ENCODE measurements around the gene MPO. TPM values are rescaled to one million over a fixed set of nuclear protein-coding genes. Genes with fewer than 3 reads are reported as not detected.

MPO gene
- polyA plus RNA-seq, 1 donor, result 0.79 TPM

GRCh38 chr17:58325289-58325726 is 44.6 kb upstream of the MPO start:
- Histone ChIP-seq H3K36me3 (ENCODE audit: control insufficient read depth, insufficient read depth, low read length) (no peaks in the 10 kb centered on the region), H3K4me3 (ENCODE audit: low read length) (no peak overlapping the region), H3K27me3 (ENCODE audit: control insufficient read depth, insufficient read depth, low read length) (peaks cover 17% of the 10 kb centered on the region), H3K9me3 (ENCODE audit: control insufficient read depth, low read depth, low read length) (no peaks in the 10 kb centered on the region), H3K4me1 (ENCODE audit: control insufficient read depth, insufficient read depth, low read length) (peaks cover 12% of the 10 kb centered on the region), H3K27ac (ENCODE audit: low read length) (no peak overlapping the region)
- WGBS (ENCODE audit: insufficient coverage, low lambda C conversion rate), result no CpG with 5 or more reads among the region's 11 CpGs
- DNase-seq, result no peak

- Histone ChIP-seq H3K4me1 (ENCODE audit: control insufficient read depth, insufficient read depth, low read length) (peaks cover 12% of the 10 kb centered on the region), H3K36me3 (ENCODE audit: control insufficient read depth, insufficient read depth, low read length) (no peaks in the 10 kb centered on the region), H3K9me3 (ENCODE audit: control insufficient read depth, low read depth, low read length) (no peaks in the 10 kb centered on the region), H3K27me3 (ENCODE audit: control insufficient read depth, insufficient read depth, low read length) (peaks cover 17% of the 10 kb centered on the region), H3K27ac (ENCODE audit: low read length) (no peak overlapping the region), H3K4me3 (ENCODE audit: low read length) (peak overlapping the region; percentile 54)
- peak in 1 of 2 donors; percentile 72 for DNase-seq
- 0% methylated on average over 5 of the region's 66 CpGs for WGBS (ENCODE audit: insufficient coverage, low lambda C conversion rate)
Measured at GRCh38 chr17:58324409-58325288, 43.9 kb upstream of the MPO start.

DNA sequence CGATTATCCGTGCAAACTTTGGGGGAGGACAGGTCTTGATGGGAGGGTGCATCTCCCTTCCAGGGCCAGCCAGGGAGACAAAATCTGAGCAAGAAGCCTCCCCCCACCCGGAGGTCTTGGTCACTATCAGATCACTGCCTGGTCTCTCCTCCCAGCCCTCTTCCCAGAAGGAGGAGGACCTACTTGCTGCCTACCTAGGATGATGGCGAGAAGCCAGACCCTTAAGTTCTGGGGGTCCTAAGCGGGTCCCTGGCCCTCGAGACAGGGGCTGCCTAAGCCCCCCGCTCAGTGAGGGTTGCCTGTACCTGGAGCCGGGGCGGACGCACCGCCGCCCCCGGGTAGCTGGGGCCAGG is 43.3 kb upstream of the MPO start:
- no peak for DNase-seq
- Histone ChIP-seq H3K27me3 (ENCODE audit: control insufficient read depth, insufficient read depth, low read length) (peaks cover 14% of the 10 kb centered on the region), H3K4me3 (ENCODE audit: low read length) (peak overlapping the region; percentile 43), H3K4me1 (ENCODE audit: control insufficient read depth, insufficient read depth, low read length) (peaks cover 12% of the 10 kb centered on the region), H3K36me3 (ENCODE audit: control insufficient read depth, insufficient read depth, low read length) (no peaks in the 10 kb centered on the region), H3K9me3 (ENCODE audit: control insufficient read depth, low read depth, low read length) (no peaks in the 10 kb centered on the region), H3K27ac (ENCODE audit: low read length) (no peak overlapping the region)
- no CpG with 5 or more reads among the region's 13 CpGs for WGBS (ENCODE audit: insufficient coverage, low lambda C conversion rate)

GRCh38 chr17:58323366-58324055 is 42.8 kb upstream of the MPO start:
- no peak for DNase-seq

DNA sequence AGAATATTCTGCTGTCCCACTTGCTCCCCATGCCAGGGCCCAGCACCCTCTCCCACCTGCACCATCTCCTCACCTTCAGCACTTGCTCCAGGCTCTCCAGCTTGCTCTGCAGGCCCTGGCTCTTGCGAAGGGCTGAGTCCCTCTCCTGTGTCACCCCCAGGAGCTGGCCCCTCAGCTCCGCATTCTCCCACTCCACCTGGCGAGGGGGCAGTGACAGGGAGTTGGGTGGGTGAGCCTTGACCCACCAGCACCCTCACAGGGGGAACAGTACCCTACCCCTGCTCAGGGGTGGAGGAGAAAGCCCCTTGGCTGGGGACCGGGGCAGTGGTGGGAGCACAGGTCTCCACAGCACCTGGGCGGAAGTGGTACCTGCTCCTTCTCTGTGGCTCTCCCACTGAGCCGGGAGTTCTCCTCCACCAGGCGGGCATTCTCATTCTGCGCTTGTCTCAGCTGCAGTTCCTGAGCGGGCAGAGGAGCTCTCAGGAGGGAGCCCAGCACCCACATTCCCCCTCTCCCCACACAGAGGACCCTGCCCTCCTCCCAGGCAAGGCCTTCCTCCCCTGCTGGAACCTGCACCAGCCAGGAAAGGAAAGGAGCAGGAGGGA is 41.9 kb upstream of the MPO start:
- no peaks in the 10 kb centered on the region for H3K9me3 ChIP-seq (ENCODE audit: control insufficient read depth, low read depth, low read length)
- no peaks in the 10 kb centered on the region for H3K36me3 ChIP-seq (ENCODE audit: control insufficient read depth, insufficient read depth, low read length)
- no peak overlapping the region for H3K27ac ChIP-seq (ENCODE audit: low read length)
- no peak for DNase-seq
- H3K4me3 ChIP-seq (ENCODE audit: low read length), result no peak overlapping the region
- WGBS (ENCODE audit: insufficient coverage, low lambda C conversion rate), result no CpG with 5 or more reads among the region's 9 CpGs
- H3K4me1 ChIP-seq (ENCODE audit: control insufficient read depth, insufficient read depth, low read length), result peaks cover 16% of the 10 kb centered on the region
- peaks cover 6% of the 10 kb centered on the region for H3K27me3 ChIP-seq (ENCODE audit: control insufficient read depth, insufficient read depth, low read length)

More at GRCh38 chr17:58323366-58324055, 42.8 kb upstream of the MPO start:
- whole genome bisulfite sequencing (ENCODE audit: insufficient coverage, low lambda C conversion rate), result no CpG with 5 or more reads among the region's 8 CpGs
- Histone ChIP-seq H3K27me3 (ENCODE audit: control insufficient read depth, insufficient read depth, low read length) (peaks cover 8% of the 10 kb centered on the region), H3K4me3 (ENCODE audit: low read length) (peak overlapping the region; percentile 43), H3K4me1 (ENCODE audit: control insufficient read depth, insufficient read depth, low read length) (peaks cover 12% of the 10 kb centered on the region), H3K27ac (ENCODE audit: low read length) (no peak overlapping the region), H3K36me3 (ENCODE audit: control insufficient read depth, insufficient read depth, low read length) (no peaks in the 10 kb centered on the region), H3K9me3 (ENCODE audit: control insufficient read depth, low read depth, low read length) (no peaks in the 10 kb centered on the region)

- Histone ChIP-seq H3K36me3 (ENCODE audit: control insufficient read depth, insufficient read depth, low read length) (no peaks in the 10 kb centered on the region), H3K4me1 (ENCODE audit: control insufficient read depth, insufficient read depth, low read length) (peaks cover 18% of the 10 kb centered on the region), H3K9me3 (ENCODE audit: control insufficient read depth, low read depth, low read length) (no peaks in the 10 kb centered on the region), H3K27me3 (ENCODE audit: control insufficient read depth, insufficient read depth, low read length) (peaks cover 4% of the 10 kb centered on the region), H3K27ac (ENCODE audit: low read length) (no peak overlapping the region), H3K4me3 (ENCODE audit: low read length) (no peak overlapping the region)
- no CpG with 5 or more reads among the region's 18 CpGs for WGBS (ENCODE audit: insufficient coverage, low lambda C conversion rate)
- DNase-seq, result no peak
Measured at GRCh38 chr17:58321571-58322525, 41.1 kb upstream of the MPO start.

DNA sequence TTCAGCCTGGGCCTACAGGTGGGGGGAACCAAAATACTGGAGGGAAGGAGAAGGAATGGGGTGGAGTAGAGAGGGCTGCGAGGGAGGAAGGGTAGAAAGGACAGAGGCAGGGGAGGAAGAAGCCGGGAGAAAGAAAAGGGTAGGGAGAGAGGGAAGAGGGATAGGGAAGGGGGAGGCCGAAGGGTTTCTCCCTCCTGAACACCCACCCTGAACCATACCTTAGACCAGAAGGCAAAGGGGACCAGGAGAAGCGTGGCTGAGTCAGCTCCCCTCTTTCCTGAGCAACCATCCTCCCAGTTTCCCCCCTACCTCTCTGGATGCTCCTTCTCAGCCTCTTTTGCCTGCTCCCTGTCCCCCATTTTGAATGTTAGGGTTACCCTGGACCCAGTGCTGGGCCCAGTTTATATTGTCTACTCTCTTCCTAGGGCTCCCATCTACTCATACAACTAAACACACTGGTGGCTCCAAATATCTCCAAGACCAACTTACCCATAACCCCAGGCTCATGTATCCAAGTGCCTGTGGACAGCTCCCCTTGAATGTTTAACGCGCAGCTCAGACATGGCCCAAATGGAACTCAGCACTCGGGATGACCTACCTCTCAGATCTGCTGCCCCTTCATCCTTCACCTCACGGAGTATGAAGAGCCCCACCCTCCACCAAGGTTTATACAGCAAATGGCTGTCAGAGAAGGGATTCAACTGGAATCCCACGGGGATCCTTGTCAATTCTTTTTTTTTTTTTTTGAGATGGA is 40.0 kb upstream of the MPO start:
- no peaks in the 10 kb centered on the region for H3K36me3 ChIP-seq (ENCODE audit: control insufficient read depth, insufficient read depth, low read length)
- H3K27ac ChIP-seq (ENCODE audit: low read length), result no peak overlapping the region
- no peak for DNase-seq
- peaks cover 18% of the 10 kb centered on the region for H3K4me1 ChIP-seq (ENCODE audit: control insufficient read depth, insufficient read depth, low read length)
- no peak overlapping the region for H3K4me3 ChIP-seq (ENCODE audit: low read length)
- peaks cover 4% of the 10 kb centered on the region for H3K27me3 ChIP-seq (ENCODE audit: control insufficient read depth, insufficient read depth, low read length)
- no peaks in the 10 kb centered on the region for H3K9me3 ChIP-seq (ENCODE audit: control insufficient read depth, low read depth, low read length)
- WGBS (ENCODE audit: insufficient coverage, low lambda C conversion rate), result no CpG with 5 or more reads among the region's 9 CpGs

DNA sequence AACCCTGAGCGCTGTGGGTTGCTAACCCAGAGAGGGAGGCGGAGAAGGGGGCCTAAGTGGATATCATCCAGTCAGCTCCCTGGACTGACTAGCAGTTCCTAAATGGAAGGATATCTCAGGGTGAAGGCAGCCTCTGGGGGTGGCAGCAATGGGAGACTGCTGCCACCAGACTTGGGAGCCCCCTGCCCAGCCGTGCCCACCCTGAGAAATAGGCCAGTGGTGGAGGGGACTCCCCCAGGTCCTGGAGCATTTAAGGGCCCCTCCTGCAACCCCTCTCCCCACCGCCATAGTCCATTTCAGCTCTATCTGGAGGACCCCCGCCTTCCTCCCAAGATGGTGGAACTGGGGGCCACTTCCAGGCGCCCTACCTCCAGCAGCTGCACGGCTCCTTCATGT is 39.4 kb upstream of the MPO start:
- H3K36me3 ChIP-seq (ENCODE audit: control insufficient read depth, insufficient read depth, low read length), result no peaks in the 10 kb centered on the region
- no peak overlapping the region for H3K4me3 ChIP-seq (ENCODE audit: low read length)
- no peak overlapping the region for H3K27ac ChIP-seq (ENCODE audit: low read length)
- no peak for DNase-seq
- 93% methylated on average over 3 of the region's 7 CpGs for WGBS (ENCODE audit: insufficient coverage, low lambda C conversion rate)
- no peaks in the 10 kb centered on the region for H3K9me3 ChIP-seq (ENCODE audit: control insufficient read depth, low read depth, low read length)
- peaks cover 2% of the 10 kb centered on the region for H3K27me3 ChIP-seq (ENCODE audit: control insufficient read depth, insufficient read depth, low read length)
- peaks cover 16% of the 10 kb centered on the region for H3K4me1 ChIP-seq (ENCODE audit: control insufficient read depth, insufficient read depth, low read length)

Data from large intestine (tissue), 3 donors.